Raji (cell line): Measurements from ENCODE around the gene ST7L.

Experiments
- POLR2A ChIP-seq: IDR thresholded peaks from 2 replicates; pipeline ENCODE4 v1.6.1; 2011; ENCODE audit warnings: low read depth, low read length, control low read depth; ENCODE audit not compliant: insufficient read depth

Gene ST7L

GRCh38 chr1:112579801-112580510 is 39.0 kb downstream of the ST7L start:
- no peak for TF ChIP-seq POLR2A

- TF ChIP-seq POLR2A: no peak
These were observed 42.7 kb downstream of the ST7L start for GRCh38 chr1:112576240-112576639.

- TF ChIP-seq POLR2A: no peak
These were observed 43.7 kb downstream of the ST7L start for GRCh38 chr1:112575154-112575804.

- no peak for TF ChIP-seq POLR2A
These were observed 53.1 kb downstream of the ST7L start for GRCh38 chr1:112565800-112566199.

DNA sequence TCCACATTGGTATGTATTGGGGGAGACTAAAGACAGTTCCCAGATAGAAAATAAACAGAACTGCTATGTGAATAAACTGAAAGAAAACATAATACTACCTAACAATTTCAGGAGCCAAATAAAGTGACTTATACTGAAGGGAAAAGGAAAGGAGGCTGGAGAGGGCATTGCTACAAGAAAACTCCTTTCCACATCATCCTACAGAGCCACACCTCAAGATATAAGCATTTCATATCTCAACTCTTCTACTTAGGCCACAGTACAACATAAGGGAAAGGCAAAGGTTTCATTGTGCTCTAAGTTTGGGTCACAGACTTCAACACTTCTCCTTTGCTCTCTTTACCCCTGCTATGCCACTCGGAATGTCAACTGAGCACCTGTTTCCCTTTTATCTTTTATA is 54.9 kb downstream of the ST7L start:
- no peak for TF ChIP-seq POLR2A

- TF ChIP-seq POLR2A: no peak
These were observed 55.6 kb downstream of the ST7L start for GRCh38 chr1:112563341-112563740.

GRCh38 chr1:112558634-112559033 is 60.3 kb downstream of the ST7L start:
- no peak for TF ChIP-seq POLR2A

GRCh38 chr1:112557385-112557784 is 61.6 kb downstream of the ST7L start:
- no peak for TF ChIP-seq POLR2A

GRCh38 chr1:112554411-112554810 is 64.5 kb downstream of the ST7L start:
- TF ChIP-seq POLR2A: no peak

GRCh38 chr1:112549590-112549989 is 69.4 kb downstream of the ST7L start:
- TF ChIP-seq POLR2A: no peak

- TF ChIP-seq POLR2A: no peak
These were observed 70.4 kb downstream of the ST7L start for GRCh38 chr1:112548547-112548946.

DNA sequence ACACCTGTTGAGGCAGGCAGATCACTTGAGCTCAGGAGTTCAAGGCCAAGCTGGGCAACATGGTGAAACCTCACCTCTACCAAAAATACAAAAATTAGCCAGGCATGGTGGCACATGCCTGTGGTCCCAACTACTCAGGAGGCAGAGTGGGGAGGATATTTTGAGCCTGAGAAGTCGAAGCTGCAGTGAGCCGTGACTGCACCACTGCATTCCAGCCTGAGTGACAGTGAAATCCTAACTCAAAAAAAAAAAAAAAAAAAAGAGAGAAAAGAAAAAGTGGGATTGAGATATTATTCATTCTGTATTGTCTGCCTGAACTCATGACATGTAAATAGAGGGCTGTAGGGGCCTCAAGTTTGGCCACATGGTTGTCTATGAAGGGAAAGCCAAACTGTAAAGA is 72.9 kb downstream of the ST7L start:
- no peak for TF ChIP-seq POLR2A

DNA sequence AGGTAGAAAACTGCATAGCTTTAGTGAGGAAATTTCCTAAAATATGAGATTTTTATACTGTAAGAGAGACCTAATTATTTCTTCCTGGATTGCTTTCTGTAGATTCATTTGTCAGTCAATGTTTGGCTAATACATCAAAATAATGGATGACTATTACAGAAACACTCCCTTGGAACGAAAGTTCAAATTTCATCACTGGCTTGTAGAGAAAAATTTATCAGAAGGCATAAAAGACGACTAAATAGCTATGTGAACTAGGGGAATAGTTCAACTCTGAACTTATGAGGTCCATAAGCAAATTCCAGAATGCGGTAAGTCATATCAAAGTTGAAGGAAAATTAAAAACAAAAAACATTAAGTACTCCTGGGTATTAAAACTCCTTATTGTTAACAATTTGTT is 74.2 kb downstream of the ST7L start:
- no peak for TF ChIP-seq POLR2A

DNA sequence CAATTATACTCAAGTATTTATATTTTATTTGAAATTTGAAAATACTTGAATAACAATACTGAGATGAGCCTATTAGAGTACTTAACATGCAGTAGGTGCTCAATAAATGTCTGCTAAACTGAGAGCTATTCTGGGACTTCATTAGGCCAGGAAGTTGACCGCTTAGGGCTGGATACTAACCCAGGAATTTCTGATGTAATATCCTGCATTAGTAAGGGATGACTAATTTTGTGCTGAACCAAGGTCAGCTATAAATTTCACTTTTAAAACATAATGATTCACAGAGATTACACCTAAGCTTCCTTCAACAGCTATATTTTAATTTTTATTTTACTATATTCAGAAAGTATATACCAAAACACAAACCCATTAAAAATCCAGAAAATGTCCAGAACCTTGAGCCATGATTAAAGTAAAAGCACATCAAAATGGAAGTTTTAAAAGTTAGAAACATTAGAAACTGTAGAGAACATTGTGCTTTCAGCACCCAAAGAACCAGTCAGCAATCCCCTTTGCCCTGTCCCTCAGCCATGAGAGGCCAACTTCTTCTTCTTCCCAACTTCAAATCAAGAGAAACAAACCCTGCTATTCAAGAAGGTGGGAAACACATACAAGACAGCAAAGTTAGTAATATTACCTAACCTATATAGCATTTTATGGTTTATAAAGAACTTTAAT is 74.8 kb downstream of the ST7L start:
- TF ChIP-seq POLR2A: no peak

DNA sequence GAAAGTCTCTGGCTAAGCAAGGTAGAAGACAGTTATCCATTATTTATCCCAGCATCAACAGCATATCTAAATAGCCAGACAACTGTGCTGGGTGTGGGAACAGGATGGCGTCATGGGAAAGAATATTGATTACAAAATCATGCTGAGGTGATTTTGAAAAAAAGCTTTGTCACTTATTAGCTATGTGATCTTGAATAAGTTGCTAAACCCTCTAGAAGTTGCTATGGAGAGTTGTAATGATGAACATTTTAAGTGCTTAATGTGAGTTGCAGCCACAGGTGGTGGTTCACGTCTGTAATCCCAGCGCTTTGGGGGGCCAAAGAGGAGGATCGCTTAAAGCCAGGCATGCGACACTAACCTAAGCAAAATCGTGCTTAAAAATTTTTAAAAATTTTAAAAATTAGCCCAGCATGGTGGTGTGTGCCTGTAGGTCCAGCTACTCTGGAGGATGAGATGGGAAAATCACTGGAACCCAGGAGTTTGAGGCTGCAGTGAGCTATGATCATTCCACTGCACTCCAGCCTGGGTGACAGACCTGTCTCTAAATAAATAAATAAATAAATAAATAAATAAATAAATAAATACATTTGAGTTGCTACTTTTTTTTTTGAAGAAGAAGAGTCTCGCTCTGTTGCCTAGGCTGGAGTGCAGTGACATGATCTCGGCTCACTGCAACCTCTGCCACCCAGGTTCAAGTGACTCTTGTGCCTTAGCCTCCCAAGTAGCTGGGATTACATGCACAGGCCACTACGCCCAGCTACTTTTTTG is 76.6 kb downstream of the ST7L start:
- no peak for TF ChIP-seq POLR2A

- TF ChIP-seq POLR2A: no peak
These were observed 77.6 kb downstream of the ST7L start for GRCh38 chr1:112541299-112541698.

GRCh38 chr1:112540226-112540794 is 78.6 kb downstream of the ST7L start:
- no peak for TF ChIP-seq POLR2A
